Measurements from ENCODE around the gene MYH7.
"Not testable (repeated sequence)": the region's sequence is repeated elsewhere in the genome, so short reads cannot be mapped to it uniquely, and the experiment has no call there.

Gene MYH7

GRCh38 chr14:23435543-23436326, at the start of gene MYH7:
Gene MYH7, minus strand, starts transcription at chr14:23435660. Its CDS starts 1,928 bp downstream, at chr14:23433732.
- no peak for DNase-seq (ENCODE audit: low read depth in 2 of 2)

- no peak for DNase-seq (ENCODE audit: low read depth in 2 of 2)
These were observed 47.9 kb upstream of the MYH7 start for GRCh38 chr14:23483236-23483854.

GRCh38 chr14:23482823-23483148, 47.3 kb upstream of the MYH7 start:
- no peak for DNase-seq (ENCODE audit: low read depth in 2 of 2)

DNA sequence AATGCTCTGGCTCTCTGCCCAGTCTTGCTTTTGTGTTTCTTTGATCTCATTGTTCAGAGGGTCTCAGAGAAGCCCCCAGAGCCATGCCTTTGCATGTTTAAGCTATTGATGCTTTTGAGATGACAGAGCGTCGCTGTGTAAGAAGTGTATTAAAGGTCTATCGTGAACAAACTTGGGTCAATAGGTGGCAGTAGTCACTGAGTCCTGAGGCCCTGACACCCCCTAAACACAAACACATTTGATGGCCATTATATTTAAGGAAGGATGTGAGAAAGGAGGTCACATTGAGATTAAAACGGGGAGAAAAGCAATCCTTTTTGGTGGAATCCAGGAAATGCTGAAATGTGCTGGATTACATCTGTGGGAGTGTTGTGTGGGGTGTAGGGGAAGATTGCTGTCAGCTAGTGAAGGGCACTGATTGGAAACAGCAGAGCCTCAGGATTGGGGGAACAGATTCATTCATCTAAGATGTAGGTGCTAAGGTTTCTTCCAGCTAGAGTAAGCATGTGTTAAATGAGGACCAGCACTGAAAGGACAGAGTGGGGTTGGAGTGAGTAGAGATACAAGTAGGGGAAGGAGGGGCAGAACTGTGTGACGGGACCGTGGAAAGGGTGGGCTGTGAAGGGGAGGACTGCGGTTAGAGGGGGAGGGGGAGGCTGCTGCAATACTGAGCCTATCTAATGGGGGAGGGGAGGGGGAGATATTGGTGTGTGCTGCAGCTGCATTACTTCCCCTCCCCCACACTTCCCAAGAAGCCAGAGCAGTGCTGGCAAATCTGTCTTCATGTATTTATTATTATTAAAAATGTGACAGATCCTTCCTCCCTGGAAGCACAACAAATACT, 46.7 kb upstream of the MYH7 start:
- no peak for DNase-seq (ENCODE audit: low read depth in 2 of 2)

GRCh38 chr14:23481362-23481970, 46.0 kb upstream of the MYH7 start:
- DNase-seq (ENCODE audit: low read depth in 2 of 2): no peak

DNA sequence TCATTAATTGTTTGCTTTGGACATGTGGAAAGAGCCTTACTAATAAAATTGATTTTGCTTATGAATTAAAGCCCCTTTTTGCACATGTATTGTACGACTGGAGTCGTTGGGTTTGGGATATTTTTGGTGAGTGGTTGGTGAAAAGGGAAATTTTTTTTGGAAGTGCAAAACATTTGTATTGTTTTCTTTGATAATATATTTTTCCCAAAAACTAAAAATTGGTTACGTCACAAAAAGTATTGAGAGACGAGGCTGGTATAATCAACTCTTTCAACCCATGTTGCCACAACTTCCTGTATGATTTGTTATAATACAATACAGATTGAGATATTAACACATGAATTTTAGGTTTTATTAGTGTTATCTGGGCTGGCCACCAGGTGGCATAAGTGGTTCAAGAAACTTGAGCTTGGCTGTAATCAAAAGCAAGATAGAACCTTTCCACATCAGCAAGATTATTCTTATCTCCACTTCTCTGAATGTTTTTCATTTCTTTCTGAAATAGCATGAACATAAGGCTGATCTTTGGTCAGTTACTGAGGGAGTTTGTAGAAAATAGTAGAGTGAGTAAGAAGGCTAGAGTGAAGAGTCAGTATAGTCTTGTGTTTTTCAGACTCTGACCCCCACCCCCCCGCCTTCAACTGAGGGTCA, 42.8 kb upstream of the MYH7 start:
- peak; percentile 41 to 53 for DNase-seq (ENCODE audit: low read depth in 2 of 2)

- DNase-seq (ENCODE audit: low read depth in 2 of 2): no peak
These were observed 35.5 kb upstream of the MYH7 start for GRCh38 chr14:23470947-23471346.

DNA sequence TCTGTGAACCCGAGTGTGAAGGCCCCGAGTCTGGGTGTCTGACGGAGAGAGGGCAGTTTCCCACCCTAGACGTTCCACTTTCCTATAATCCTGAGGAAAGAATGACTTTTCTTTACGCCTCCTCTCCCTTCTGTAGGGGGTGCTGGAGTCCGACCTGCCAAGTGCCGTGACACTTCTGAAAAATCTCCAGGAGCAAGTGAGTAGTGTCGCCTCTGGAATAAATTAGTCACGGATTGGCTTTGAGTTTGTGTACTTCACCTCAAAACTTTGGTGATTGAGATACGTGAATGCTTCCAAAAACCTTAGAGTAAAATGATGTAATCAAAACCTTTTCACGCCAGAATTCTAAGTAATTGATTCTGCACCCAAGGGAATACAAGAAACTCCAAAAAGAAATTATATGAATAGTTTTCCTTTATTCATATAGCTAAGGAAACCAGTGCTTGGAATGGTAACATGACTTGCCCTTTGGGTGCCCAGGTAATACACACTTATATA, 34.5 kb upstream of the MYH7 start:
- DNase-seq (ENCODE audit: low read depth in 2 of 2): peak in 1 of 2 donors; percentile 23

DNA sequence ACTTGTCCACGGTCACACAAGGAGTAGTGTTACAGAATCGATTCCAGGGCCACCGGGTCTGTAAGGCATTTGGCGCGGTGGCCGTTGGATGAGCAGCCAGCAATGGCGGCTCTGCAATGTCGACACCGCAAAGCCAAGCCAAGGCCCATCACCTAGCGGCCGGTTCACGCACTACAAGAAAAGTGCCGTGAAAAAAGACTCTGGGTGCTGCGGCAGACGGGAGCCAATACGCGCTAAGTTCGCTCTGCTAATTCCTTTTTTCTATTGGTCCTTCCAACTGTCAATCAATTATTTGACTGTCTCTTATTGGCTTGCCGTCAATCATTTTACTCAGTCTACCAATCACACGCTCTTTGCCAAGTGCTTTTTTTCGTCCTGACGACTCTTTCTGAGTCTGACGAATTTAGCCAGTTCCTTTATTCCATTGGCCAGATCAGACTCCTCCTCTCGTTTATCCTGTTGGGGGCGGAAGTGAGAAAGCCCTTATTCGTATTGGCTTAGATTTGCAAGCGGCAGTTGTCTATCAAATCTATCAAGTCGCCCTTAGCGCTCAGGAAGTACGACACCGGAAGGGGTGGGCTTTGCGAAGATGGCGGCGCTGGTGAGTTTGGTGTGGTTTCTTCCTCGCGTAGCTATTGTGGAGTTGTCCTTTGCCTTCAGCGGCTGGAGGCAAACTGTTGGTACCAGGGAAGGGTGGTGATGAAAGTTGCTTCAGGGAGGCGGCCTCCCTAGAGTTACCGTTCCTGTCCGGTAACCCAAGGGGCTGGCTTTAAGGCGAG, 33.9 kb upstream of the MYH7 start, which contains the start of gene NGDN:
Gene NGDN, plus strand, starts transcription at position 577 of the 779 bp plus-strand sequence. Its CDS starts 13 bp downstream, at position 590.
- DNase-seq (ENCODE audit: low read depth in 2 of 2): peak; percentile 82

DNA sequence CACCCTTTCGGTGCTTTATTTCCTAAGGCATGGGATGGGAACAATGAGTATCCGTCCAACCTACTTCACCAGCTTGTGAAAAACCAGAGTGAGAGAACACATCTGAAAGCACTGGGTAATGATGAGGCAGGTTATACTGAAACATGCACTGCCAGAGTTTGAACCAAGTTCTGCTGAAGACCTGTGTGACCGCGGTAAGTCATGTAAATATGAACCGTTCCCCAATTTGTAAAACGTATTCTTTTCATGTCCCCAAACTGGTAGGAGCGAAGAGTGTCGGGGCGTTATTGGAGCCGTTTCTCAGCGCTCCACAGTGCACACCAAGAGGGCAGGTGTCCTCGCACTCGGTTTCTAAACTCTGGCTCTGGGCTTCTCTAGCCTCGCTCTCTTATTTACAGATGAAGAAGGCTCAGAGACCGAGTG, 33.3 kb upstream of the MYH7 start:
- no peak for DNase-seq (ENCODE audit: low read depth in 2 of 2)

DNA sequence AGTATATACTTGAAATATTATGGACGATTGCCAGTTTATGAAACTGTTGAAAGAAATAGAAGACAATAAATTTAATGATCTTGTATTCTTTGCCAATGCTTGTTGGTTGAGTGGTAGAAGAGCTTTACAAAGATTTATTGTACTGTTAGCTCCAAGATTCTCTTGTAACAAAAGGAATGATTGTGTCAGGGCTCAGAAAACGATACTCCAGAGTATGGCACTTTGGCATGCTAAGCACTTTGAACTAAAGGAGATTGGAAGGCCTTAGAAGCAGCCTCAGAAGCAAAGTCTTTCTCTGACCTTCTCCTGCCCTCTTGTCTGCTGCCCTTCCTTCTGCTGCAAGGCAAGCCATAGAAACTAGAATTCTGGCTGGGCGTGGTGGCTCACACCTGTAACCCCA, 29.8 kb upstream of the MYH7 start:
- DNase-seq (ENCODE audit: low read depth in 2 of 2): no peak

DNA sequence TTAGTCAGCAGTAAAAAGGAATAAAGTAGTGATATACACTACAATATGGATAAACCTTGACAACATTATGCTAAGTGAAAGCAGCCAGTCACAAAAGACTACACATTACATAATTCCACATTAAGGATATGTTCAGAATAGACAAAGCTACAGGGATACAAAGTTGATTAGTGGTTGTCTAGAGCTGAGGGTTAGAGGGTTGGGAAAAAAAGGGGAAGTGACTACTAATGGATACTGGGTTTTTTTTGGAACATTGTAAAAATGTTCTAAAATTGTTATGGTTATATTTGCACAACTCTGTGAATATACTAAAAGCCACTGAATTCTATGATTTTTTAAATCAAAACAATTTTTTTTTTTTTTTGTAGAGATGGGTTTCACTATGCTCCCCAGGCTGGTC, 29.2 kb upstream of the MYH7 start:
- DNase-seq (ENCODE audit: low read depth in 2 of 2): no peak

- DNase-seq (ENCODE audit: low read depth in 2 of 2): no peak
These were observed 25.5 kb upstream of the MYH7 start for GRCh38 chr14:23460960-23461359.

DNA sequence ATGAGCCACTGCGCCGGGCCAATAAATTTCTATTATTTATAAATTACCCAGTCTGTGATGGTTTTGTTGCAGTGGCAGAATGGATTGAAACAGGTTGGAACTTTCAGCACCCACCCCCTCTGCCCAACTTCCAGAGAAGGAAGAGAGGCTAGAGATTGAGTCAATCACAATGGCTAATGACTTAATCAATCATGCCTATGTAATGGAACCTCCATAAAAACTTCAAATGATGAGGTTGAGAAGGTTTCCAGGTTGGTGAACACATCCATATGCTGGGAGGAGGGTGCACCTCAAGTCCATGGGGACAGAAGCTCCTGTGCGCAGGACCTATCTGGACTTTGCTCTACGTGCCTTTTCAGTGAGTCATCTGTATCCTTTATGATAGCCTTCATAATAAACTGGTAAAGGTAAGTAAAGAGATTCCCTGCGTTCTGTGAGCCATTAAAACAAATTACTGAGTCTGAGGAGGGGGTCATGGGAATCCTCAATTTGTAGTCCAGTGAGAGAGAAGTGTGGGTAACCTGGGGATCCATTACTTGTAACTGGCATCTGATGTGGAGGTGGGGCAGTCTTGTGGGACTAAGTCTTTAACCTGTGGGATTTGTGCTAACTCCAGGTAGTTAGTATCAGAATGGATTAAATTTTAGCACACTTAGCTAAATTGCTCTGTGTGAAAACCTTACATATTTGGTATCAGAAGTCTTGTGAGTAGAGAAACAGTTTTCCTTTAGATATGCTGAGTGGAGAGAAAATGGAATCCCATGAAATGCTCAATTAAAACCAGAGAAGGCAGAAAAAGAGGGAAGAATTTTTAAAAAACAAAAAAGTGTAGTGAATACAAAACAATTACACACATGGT, 22.4 kb upstream of the MYH7 start:
- no peak for DNase-seq (ENCODE audit: low read depth in 2 of 2)

DNA sequence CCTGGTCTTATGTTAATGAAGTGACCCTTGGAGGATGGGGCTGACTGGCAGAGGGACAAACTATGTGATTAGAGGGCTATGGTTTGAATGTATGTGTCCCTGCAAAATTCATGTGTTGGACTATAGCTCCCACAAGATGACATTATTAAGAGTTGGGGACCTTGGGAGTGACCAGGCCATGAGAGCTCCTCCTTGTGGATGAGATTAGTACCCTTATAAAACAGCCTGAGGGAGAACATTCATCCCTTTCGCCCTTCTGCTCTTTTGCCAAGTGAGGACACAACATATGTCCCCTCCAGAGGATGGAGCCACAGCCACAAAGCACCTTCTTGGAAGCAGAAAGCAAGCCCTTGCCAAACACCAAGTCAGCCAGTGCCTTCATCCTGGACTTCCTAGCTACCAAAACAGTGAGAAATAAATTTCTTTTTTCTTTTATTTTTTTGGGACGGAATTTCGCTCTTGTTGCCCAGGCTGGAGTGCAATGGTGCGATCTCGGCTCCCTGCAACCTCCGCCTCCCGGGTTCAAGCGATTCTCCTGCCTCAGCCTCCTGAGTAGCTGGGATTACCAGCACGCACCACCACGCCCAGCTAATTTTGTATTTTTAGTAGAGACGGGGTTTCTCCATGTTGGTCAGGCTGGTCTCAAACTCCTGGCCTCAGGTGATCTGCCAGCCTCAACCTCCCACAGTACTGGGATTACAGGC, 21.6 kb upstream of the MYH7 start:
- not testable (repeated sequence) for DNase-seq (ENCODE audit: low read depth in 2 of 2)

- DNase-seq (ENCODE audit: low read depth in 2 of 2): no peak
These were observed 19.0 kb upstream of the MYH7 start for GRCh38 chr14:23454445-23454856.

- DNase-seq (ENCODE audit: low read depth in 2 of 2): no peak
These were observed 16.8 kb upstream of the MYH7 start for GRCh38 chr14:23452237-23452636.

DNA sequence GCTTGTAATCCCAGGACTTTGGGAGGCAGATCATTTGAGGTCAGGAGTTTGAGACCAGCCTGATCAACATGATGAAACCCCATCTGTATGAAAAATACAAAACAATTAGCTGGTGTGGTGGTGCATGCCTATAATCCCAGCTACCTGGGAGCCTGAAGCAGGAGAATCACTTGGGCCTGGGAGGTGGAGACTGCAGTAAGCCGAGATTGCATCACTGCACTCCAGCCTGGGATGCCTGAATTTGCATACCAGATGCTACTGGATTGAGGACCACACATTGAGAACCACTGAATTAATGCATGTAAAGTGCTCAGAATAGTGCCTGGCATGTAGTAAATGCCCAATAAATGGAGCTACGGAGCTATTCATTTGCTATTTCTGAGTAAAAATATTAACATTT, 14.9 kb upstream of the MYH7 start:
- DNase-seq (ENCODE audit: low read depth in 2 of 2): no peak

GRCh38 chr14:23449314-23449713, 13.9 kb upstream of the MYH7 start:
- no peak for DNase-seq (ENCODE audit: low read depth in 2 of 2)
